Activated naive CD8-positive, alpha-beta T cell treated with anti-CD3 and anti-CD28 coated beads, Interleukin-2, amount 10 ng/mL, durations not matched to agents 7 days and 5 days (primary cell): ENCODE data around the gene WDR45. TPM values are rescaled to one million over a fixed set of nuclear protein-coding genes. Genes with fewer than 3 reads are reported as not detected.
A peak's percentile ranks its signal among the peaks of the same experiment; 100 is the strongest.

Experiments
- ATAC-seq: fragments of 150-1000 bp; cut with Tn5 transposase; one replicate; pipeline ENCODE4 v1.10.0; 2021; ENCODE audit warnings: low read depth, moderate library complexity
- POLR2A ChIA-PET: fragments of 350-600 bp; sonication (Branson Sonifier 250); formaldehyde crosslinking; loops from one replicate; lab custom pipeline; 2021; ENCODE audit warnings: antibody characterized with exemption; lab: Charles Lee
- DNase-seq: peaks from one replicate; pipeline ENCODE4 v3.0.0; 2021
- H3K27ac Mint-ChIP-seq: one replicate; pipeline ENCODE4 v1.8.0; 2022; ENCODE audit warnings: mild to moderate bottlenecking, mixed read lengths
- H3K27me3 Mint-ChIP-seq: one replicate; pipeline ENCODE4 v1.8.0; 2022; ENCODE audit warnings: mild to moderate bottlenecking, moderate library complexity, mixed read lengths
- H3K36me3 Mint-ChIP-seq: one replicate; pipeline ENCODE4 v1.8.0; 2021; ENCODE audit warnings: mild to moderate bottlenecking, mixed read lengths
- H3K4me1 Mint-ChIP-seq: one replicate; pipeline ENCODE4 v1.8.0; 2021; ENCODE audit warnings: mixed read lengths
- H3K4me3 Mint-ChIP-seq: one replicate; pipeline ENCODE4 v1.8.0; 2022; ENCODE audit warnings: mild to moderate bottlenecking, moderate library complexity, mixed read lengths
- H3K9me3 Mint-ChIP-seq: one replicate; pipeline ENCODE4 v1.8.0; 2021; ENCODE audit warnings: mixed read lengths
- total RNA-seq, 2 experiments: library from RNA; stranded (reverse); gene quantifications; one replicate each; pipeline ENCODE4 v1.2.3, GENCODE V29; 2021

The WDR45 gene
- total RNA-seq, 2 experiments from 2014 or later: 53.4 to 55.1 TPM

- H3K27me3 Mint-ChIP-seq: no peaks in the 10 kb centered on the region
- DNase-seq (no peak), ATAC-seq (no peak)
- H3K4me3 Mint-ChIP-seq: peak overlapping the region; percentile 86
- peaks cover 5% of the 10 kb centered on the region for H3K36me3 Mint-ChIP-seq
- peak overlapping the region; percentile 90 for H3K27ac Mint-ChIP-seq
- POLR2A ChIA-PET: no interaction called here
- peaks cover 23% of the 10 kb centered on the region for H3K4me1 Mint-ChIP-seq
- no peaks in the 10 kb centered on the region for H3K9me3 Mint-ChIP-seq
These were observed 25.5 kb downstream of the WDR45 start for GRCh38 chrX:49054073-49054762.

- Mint-ChIP-seq H3K27me3 (no peaks in the 10 kb centered on the region), H3K4me1 (peaks cover 23% of the 10 kb centered on the region), H3K9me3 (no peaks in the 10 kb centered on the region), H3K4me3 (peak overlapping the region; percentile 86), H3K36me3 (peaks cover 5% of the 10 kb centered on the region), H3K27ac (peak overlapping the region; percentile 90)
- peak; percentile 70 for DNase-seq
- POLR2A ChIA-PET: interaction anchor here (0.8 to 1.1 kb wide), 3 partner anchors 11 to 95 kb away, joined by 3 to 9 read pairs (median 5); partner anchors contain the start of gene GRIPAP1
- ATAC-seq: peak; percentile 83
These were observed 26.2 kb downstream of the WDR45 start for GRCh38 chrX:49053223-49054072.

- Mint-ChIP-seq H3K27ac (peak overlapping the region; percentile 91), H3K4me1 (peaks cover 26% of the 10 kb centered on the region), H3K4me3 (peak overlapping the region; percentile 91), H3K9me3 (no peaks in the 10 kb centered on the region), H3K27me3 (peaks cover 2% of the 10 kb centered on the region), H3K36me3 (peaks cover 2% of the 10 kb centered on the region)
- POLR2A ChIA-PET: interaction anchor here (1.1 to 4.7 kb wide), 4 partner anchors 42 to 112 kb away, joined by 3 to 19 read pairs (median 10); partner anchors contain the start of genes GRIPAP1 and OTUD5
- no peak for ATAC-seq
- DNase-seq: no peak
These were observed 35.8 kb downstream of the WDR45 start for GRCh38 chrX:49043987-49044281.

GRCh38 chrX:49043220-49043986 is 36.3 kb downstream of the WDR45 start, which contains the start of gene TFE3:
TSS of gene TFE3 (minus strand) at chrX:49043357. CDS start at chrX:49043226, 131 bp downstream.
- peaks cover 8% of the 10 kb centered on the region for H3K36me3 Mint-ChIP-seq
- peak; percentile 88 for ATAC-seq
- peak within 1 kb of the TSS; percentile 91 for H3K4me3 Mint-ChIP-seq
- peak within 1 kb of the TSS; percentile 91 for H3K27ac Mint-ChIP-seq
- POLR2A ChIA-PET: interaction anchor here (0.5 to 4.7 kb wide), 11 partner anchors 41 to 127 kb away, joined by 3 to 19 read pairs (median 3); partner anchors contain the start of genes GRIPAP1, KCND1 and OTUD5
- H3K27me3 Mint-ChIP-seq: peaks cover 2% of the 10 kb centered on the region
- H3K9me3 Mint-ChIP-seq: no peaks in the 10 kb centered on the region
- peak; percentile 87 for DNase-seq
- peaks cover 26% of the 10 kb centered on the region for H3K4me1 Mint-ChIP-seq

GRCh38 chrX:49042581-49043219 is 37.0 kb downstream of the WDR45 start:
- peaks cover 2% of the 10 kb centered on the region for H3K27me3 Mint-ChIP-seq
- peak overlapping the region; percentile 91 for H3K27ac Mint-ChIP-seq
- peak; percentile 6 for ATAC-seq
- peaks cover 26% of the 10 kb centered on the region for H3K4me1 Mint-ChIP-seq
- no peak for DNase-seq
- H3K4me3 Mint-ChIP-seq: peak overlapping the region; percentile 91
- no peaks in the 10 kb centered on the region for H3K9me3 Mint-ChIP-seq
- peaks cover 11% of the 10 kb centered on the region for H3K36me3 Mint-ChIP-seq
- POLR2A ChIA-PET: interaction anchor here (0.5 to 4.7 kb wide), 11 partner anchors 10 to 126 kb away, joined by 3 to 19 read pairs (median 3); partner anchors contain the start of genes GRIPAP1, KCND1 and OTUD5

DNA sequence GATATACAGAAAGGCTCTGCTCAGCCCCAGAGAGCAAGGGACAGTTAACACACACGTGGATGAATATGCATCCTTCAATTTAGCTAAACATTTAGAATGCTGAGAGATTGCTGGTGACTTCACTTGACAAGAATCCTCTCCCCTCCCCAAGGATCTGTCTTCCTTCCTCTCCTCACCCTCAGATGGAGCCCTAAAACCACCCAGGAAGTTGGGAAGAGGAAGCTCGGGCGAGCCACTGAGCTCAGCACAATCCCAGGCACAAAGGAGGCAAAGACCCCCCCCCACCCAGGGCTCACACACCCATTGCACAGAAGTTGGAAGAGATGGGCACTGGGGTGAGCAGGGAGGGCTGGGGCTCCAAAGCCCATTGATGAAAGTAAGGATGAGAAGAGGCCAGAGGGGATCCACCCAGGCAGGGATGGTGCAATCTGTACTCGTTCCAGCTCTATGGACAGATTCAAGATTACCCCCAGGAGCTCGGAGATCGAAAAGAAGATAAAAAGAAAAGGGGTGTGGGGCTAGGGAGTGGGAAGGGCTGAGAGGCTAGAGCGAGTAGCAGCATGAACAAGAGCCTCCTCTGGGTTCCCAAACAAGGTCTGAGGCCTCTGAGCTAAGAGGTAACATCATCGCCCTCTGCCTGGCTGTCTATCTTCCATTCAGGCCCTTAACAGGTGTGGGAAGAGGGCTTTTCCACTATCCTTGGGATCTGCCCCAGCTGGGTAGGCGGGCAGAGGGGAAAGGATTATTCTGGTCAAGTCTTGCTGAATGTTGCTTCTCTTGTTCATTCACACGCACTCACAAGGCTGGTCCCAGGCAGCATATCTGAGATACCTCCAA is 37.7 kb downstream of the WDR45 start:
- POLR2A ChIA-PET: interaction anchor here (1.0 to 4.7 kb wide), 7 partner anchors 11 to 105 kb away, joined by 3 to 19 read pairs (median 5); partner anchors contain the start of genes GRIPAP1, KCND1 and OTUD5
- ATAC-seq: no peak

DNA sequence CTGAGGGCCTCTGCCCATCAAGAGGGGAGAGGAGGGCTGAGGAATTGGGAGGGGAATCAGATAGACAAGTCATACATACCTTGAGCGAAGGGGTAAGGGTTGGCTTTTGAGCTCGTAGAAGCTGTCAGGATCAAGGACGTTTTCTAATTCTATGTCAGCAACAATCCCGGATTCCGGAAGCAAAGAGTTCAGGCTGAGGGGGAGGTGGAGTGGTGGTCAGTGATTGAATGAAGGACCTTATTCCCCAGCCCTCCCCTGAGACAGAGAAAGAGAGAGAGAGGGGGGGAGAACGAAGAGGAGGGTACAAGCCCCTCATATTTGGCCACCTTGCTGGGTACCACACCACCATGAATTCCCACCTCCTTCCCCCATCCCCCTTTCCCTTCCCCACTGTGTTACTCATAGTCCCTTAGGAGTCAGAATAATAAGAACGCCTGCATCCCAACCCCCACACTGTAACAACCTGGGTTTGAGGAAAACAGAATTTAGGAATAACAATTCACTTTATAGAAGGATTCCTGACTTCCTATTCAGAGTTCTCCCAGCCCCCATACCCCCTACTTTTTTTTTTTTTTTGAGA is 39.2 kb downstream of the WDR45 start:
- no peak for ATAC-seq
- no peaks in the 10 kb centered on the region for H3K27me3 Mint-ChIP-seq

More for the DNA sequence above, 37.7 kb downstream of the WDR45 start:
- no peak for DNase-seq
- Mint-ChIP-seq H3K27ac (peak overlapping the region; percentile 91), H3K27me3 (no peaks in the 10 kb centered on the region), H3K36me3 (peaks cover 15% of the 10 kb centered on the region), H3K4me1 (peaks cover 26% of the 10 kb centered on the region), H3K9me3 (no peaks in the 10 kb centered on the region), H3K4me3 (peak overlapping the region; percentile 91)

DNA sequence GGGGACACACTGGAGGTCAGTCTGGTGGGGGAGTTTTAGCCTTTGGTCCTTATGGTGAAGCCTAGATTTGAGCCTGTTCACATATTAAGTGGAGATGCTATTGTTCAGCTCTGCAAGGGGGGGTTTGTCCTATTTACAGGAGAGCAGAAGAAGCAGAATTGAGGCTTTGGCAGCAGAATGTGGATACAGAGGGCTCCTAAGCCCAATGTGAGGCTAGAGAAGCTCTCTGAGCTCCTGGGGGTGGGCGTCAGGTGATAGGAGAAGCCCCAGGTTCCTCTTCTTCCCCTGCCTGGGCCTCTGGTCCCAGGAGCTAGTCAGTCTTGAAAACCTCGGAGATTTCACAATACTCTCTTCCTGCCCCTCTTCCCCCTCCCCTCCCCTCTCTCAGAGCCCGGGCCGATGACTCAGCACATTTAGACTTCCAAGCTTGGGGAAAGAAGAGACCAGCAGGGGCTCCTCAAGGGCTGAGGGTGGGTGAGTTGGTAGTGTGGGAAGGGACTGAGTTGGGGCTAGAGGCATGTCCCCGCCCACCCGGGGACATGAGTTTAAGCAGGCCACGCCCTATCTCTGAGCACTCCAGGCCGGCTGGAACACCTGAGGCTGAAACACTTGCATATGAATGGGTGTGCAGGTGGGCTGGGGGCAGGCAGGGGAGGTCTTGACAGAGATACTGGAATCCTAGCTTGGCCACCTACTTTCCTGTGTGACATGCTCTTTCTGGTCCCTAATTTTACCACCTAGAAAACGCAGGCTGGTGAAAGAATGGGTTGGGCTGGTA is 39.9 kb downstream of the WDR45 start:
- H3K4me1 Mint-ChIP-seq: peaks cover 26% of the 10 kb centered on the region
- no peaks in the 10 kb centered on the region for H3K27me3 Mint-ChIP-seq
- peak; percentile 7 for ATAC-seq
- DNase-seq: peak; percentile 43
- H3K36me3 Mint-ChIP-seq: peaks cover 15% of the 10 kb centered on the region
- no peaks in the 10 kb centered on the region for H3K9me3 Mint-ChIP-seq
- peak overlapping the region; percentile 63 for H3K4me3 Mint-ChIP-seq
- H3K27ac Mint-ChIP-seq: peak overlapping the region; percentile 82
- POLR2A ChIA-PET: interaction anchor here (1.0 to 4.7 kb wide), 2 partner anchors 34 to 81 kb away, joined by 3 to 19 read pairs; partner anchors contain the start of gene OTUD5

More for the DNA sequence above, 39.2 kb downstream of the WDR45 start:
- Mint-ChIP-seq H3K27ac (peak overlapping the region; percentile 82), H3K4me3 (peak overlapping the region; percentile 63), H3K4me1 (peaks cover 26% of the 10 kb centered on the region), H3K9me3 (no peaks in the 10 kb centered on the region), H3K36me3 (peaks cover 15% of the 10 kb centered on the region)
- DNase-seq: no peak
- POLR2A ChIA-PET: interaction anchor here (1.0 to 4.7 kb wide), 2 partner anchors 35 to 82 kb away, joined by 3 to 19 read pairs; partner anchors contain the start of gene OTUD5

DNA sequence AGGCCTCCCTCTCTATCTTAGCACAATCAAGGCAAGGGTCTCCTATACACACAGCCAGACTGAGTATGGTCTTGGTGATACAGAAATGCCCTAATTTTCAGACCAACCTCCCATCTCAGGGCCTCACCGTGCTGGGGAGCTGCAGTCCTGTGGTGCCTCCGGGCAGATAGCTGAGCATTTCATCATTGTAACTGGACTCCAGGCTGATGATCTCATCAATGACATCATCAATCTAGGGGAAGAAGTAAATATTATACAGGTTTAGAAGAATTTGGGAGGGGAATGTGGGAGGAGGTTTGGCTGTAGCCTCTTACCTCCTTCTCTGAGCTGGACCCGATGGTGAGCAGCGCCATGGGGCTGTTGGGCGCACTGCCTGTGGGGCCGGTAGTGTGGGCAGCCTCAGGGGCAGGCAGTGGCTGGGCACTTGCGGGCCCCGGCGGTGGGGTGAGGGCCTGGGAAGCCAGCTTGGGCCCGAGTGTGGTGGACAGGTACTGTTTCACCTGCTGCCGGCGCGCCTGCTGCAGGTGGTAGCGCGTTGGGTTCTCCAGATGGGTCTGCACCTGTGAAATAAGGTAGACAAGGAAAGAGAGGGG is 41.7 kb downstream of the WDR45 start:
- POLR2A ChIA-PET: no interaction called here
- no peaks in the 10 kb centered on the region for H3K27me3 Mint-ChIP-seq
- peaks cover 22% of the 10 kb centered on the region for H3K4me1 Mint-ChIP-seq
- H3K36me3 Mint-ChIP-seq: peaks cover 20% of the 10 kb centered on the region
- H3K4me3 Mint-ChIP-seq: no peak overlapping the region
- DNase-seq (no peak), ATAC-seq (no peak)
- H3K9me3 Mint-ChIP-seq: no peaks in the 10 kb centered on the region
- no peak overlapping the region for H3K27ac Mint-ChIP-seq

DNA sequence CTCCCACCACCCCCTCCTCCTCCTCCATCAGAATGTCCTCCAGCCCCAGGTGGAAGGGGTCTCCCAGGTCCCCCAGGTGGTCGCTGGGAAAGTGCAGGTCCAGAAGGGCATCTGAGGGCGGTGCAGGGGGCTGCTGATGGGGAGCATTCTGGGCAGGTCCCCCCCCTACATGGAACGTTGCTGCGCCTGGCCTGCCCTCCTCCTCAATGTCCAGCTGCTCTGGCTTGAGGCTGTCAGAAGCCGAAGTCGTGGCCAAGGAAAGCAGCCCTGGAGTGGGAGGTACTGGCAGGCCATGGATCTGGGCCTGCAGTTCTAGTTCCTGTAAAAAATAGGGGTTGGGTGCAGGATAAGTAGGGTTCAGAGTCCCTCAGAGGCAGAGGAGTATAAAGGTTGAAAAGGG is 49.4 kb downstream of the WDR45 start:
- Mint-ChIP-seq H3K27ac (no peak overlapping the region), H3K9me3 (no peaks in the 10 kb centered on the region), H3K4me1 (no peaks in the 10 kb centered on the region), H3K36me3 (peaks cover 7% of the 10 kb centered on the region), H3K4me3 (no peak overlapping the region), H3K27me3 (no peaks in the 10 kb centered on the region)
- POLR2A ChIA-PET: interaction anchor here (0.5 kb wide), 1 partner anchor 156 kb away, joined by 3 read pairs; the partner anchor contains the start of gene PRICKLE3
- DNase-seq: no peak
- ATAC-seq: no peak
